GM23338 (cell line): ENCODE results near the gene NCOA6. TPM values are rescaled to one million over a fixed set of nuclear protein-coding genes. Genes with fewer than 3 reads are reported as not detected.
A peak's percentile ranks its signal among the peaks of the same experiment; 100 is the strongest.

ENCODE experiments used
- ATAC-seq: fragments of 200-7000 bp; cut with Tn5 transposase; 3 replicates; pipeline ENCODE4 v1.9.1; 2020
- DNase-seq: peaks from one replicate; pipeline ENCODE4 v3.0.0-alpha.2; 2015; ENCODE audit warnings: low spot score
- H2AFZ ChIP-seq: fragments of 200-600 bp; sonication (generic); 2 replicates; pipeline ENCODE4 v1.8.0; 2016; ENCODE audit warnings: antibody characterized with exemption, mild to moderate bottlenecking, moderate library complexity
- H3F3A ChIP-seq: fragments of 200-600 bp; sonication (generic); replicated peaks from 2 replicates; pipeline ENCODE4 v1.8.0; 2017; ENCODE audit warnings: antibody characterized with exemption, mixed run types, low read depth
- H3K27ac ChIP-seq: fragments of 200-600 bp; sonication (generic); 2 replicates; pipeline ENCODE4 v1.6.1; 2016; ENCODE audit warnings: low read depth
- H3K27me3 ChIP-seq: fragments of 200-600 bp; sonication (generic); 2 replicates; pipeline ENCODE4 v1.8.0; 2016; ENCODE audit warnings: mild to moderate bottlenecking, mixed run types, moderate library complexity; ENCODE audit not compliant: insufficient read depth
- H3K36me3 ChIP-seq: fragments of 200-600 bp; sonication (generic); 2 replicates; pipeline ENCODE4 v1.8.0; 2016; ENCODE audit warnings: mild to moderate bottlenecking; ENCODE audit not compliant: insufficient read depth
- H3K4me1 ChIP-seq: fragments of 200-600 bp; sonication (generic); 2 replicates; pipeline ENCODE4 v1.8.0; 2016; ENCODE audit warnings: mild to moderate bottlenecking, moderate library complexity; ENCODE audit not compliant: insufficient read depth
- H3K4me2 ChIP-seq: fragments of 200-600 bp; sonication (generic); 2 replicates; pipeline ENCODE4 v1.7.1; 2017; ENCODE audit warnings: mixed run types
- H3K4me3 ChIP-seq: fragments of 200-600 bp; sonication (generic); 2 replicates; pipeline ENCODE4 v1.6.1; 2016; ENCODE audit warnings: mixed run types
- H3K79me2 ChIP-seq: fragments of 200-600 bp; sonication (generic); replicated peaks from 2 replicates; pipeline ENCODE4 v1.8.0; 2017; ENCODE audit warnings: mild to moderate bottlenecking; ENCODE audit not compliant: insufficient read depth
- H3K9me2 ChIP-seq: fragments of 200-600 bp; sonication (generic); 2 replicates; pipeline ENCODE4 v1.8.0; 2017; ENCODE audit not compliant: insufficient read depth
- H4K20me1 ChIP-seq: fragments of 200-600 bp; sonication (generic); replicated peaks from 2 replicates; pipeline ENCODE4 v1.8.0; 2017; ENCODE audit warnings: mild to moderate bottlenecking; ENCODE audit not compliant: insufficient read depth
- H3K27ac Mint-ChIP-seq: 2 replicates; pipeline ENCODE4 v1.8.0; 2020; ENCODE audit warnings: inconsistent platforms, mild to moderate bottlenecking, moderate library complexity, mixed read lengths
- H3K27me3 Mint-ChIP-seq: 3 replicates; pipeline ENCODE4 v1.8.0; 2022; ENCODE audit warnings: low read depth, mild to moderate bottlenecking, moderate library complexity, mixed read lengths, inconsistent platforms; ENCODE audit not compliant: insufficient read depth, poor library complexity
- H3K36me3 Mint-ChIP-seq: 3 replicates; pipeline ENCODE4 v1.8.0; 2021; ENCODE audit warnings: low read depth, mild to moderate bottlenecking, inconsistent platforms, moderate library complexity, mixed read lengths
- H3K4me1 Mint-ChIP-seq: 3 replicates; pipeline ENCODE4 v1.8.0; 2020; ENCODE audit warnings: mild to moderate bottlenecking, inconsistent platforms, mixed read lengths
- H3K4me3 Mint-ChIP-seq: 3 replicates; pipeline ENCODE4 v1.8.0; 2021; ENCODE audit warnings: moderate library complexity, mild to moderate bottlenecking, inconsistent platforms, mixed read lengths
- H3K9me3 Mint-ChIP-seq: 3 replicates; pipeline ENCODE4 v1.8.0; 2020; ENCODE audit warnings: moderate library complexity, mild to moderate bottlenecking, inconsistent platforms, mixed read lengths
- CREB1 ChIP-seq: fragments of 250-450 bp; sonication (Bioruptor Pico); IDR thresholded peaks from 2 replicates; pipeline ENCODE4 v1.5.0; 2020; ENCODE audit warnings: low read depth, mild to moderate bottlenecking, moderate library complexity
- EZH2 ChIP-seq: fragments of 200-600 bp; sonication (generic); IDR thresholded peaks from one replicate; pipeline ENCODE4 v1.8.0; 2017; ENCODE audit warnings: antibody characterized with exemption, mild to moderate bottlenecking, low read depth; ENCODE audit not compliant: unreplicated experiment
- JUNB ChIP-seq: IDR thresholded peaks from one replicate; pipeline ENCODE4 v1.6.1; 2016; ENCODE audit warnings: antibody characterized with exemption; ENCODE audit not compliant: unreplicated experiment
- POLR2AphosphoS5 ChIP-seq: IDR thresholded peaks from 2 replicates; pipeline ENCODE4 v1.6.1; 2016; ENCODE audit warnings: antibody characterized with exemption, low read depth
- REST ChIP-seq: IDR thresholded peaks from one replicate; pipeline ENCODE4 v1.6.1; 2018; ENCODE audit warnings: antibody characterized with exemption; ENCODE audit not compliant: unreplicated experiment
- STAT1 ChIP-seq: IDR thresholded peaks from one replicate; pipeline ENCODE4 v1.6.1; 2016; ENCODE audit warnings: antibody characterized with exemption; ENCODE audit not compliant: unreplicated experiment
- polyA plus RNA-seq: library from polyadenylated mRNA; unstranded; fragments of >200 nt; fragmentation: Nextera tagmentation; extraction: Ambion mirVana; gene quantifications from 2 replicates; pipeline ENCODE4 v1.2.1, GENCODE V29; 2016
- total RNA-seq: library from RNA; depleted of rRNA; stranded (reverse); fragments of >200 nt; shearing (Covaris generic); gene quantifications from 2 replicates; pipeline ENCODE4 v1.2.3, GENCODE V29; 2014
- TF ChIP-seq, protein P1 (sequence below): IDR thresholded peaks from 2 replicates; pipeline ENCODE4 v1.6.1; 2016; ENCODE audit warnings: antibody characterized with exemption
- TF ChIP-seq, protein P2 (sequence below): fragments of 250-450 bp; sonication (Bioruptor Pico); IDR thresholded peaks from 2 replicates; pipeline ENCODE4 v1.5.0; 2020; ENCODE audit warnings: mild to moderate bottlenecking, moderate library complexity

The NCOA6 gene
- total and polyA plus RNA-seq, 2 experiments from 2014 or later = 10.6 to 17.4 TPM

DNA sequence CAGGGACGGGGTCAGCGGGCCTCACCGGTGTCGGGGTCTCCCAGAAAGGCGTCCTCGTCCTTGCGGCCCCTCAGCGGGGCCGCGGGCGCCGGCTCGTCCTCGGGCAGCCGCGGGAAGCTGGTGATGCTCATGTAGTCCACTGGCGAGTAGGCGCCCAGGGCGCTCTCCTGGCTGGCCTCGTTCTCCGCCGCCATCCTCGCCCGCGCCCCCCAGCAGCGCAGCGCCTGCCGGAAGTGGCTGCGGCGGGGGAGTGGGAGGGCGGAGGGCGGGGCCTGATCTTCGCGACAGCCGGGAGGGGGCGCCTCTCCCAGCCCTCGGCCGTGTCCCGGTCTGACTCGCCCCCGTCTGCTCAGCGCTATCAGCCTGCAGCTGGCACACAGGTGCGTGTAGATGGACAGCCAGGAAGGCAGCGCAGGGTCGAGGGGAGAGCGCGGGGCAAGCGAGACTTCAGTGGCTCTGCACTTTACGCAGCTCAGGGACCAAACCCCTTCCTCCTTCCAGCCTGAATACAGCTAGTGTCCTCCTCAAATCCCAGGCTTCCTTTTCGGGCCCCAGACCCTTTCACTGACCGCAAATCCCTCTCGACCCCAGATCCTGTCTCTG is 47.3 kb upstream of the NCOA6 start, which contains the start of gene GGT7 (continued):
- TF ChIP-seq CREB1 (CRISPR knock-in tag) = peak; percentile 32; the same call in 1 of the 2 replicates

- Histone ChIP-seq H2AFZ (peak overlapping the region; percentile 95), H3K27me3 (peaks cover 21% of the 10 kb centered on the region), H3K36me3 (no peaks in the 10 kb centered on the region), H3K4me3 (peak overlapping the region; percentile 94), H4K20me1 (peaks cover 3% of the 10 kb centered on the region; the same call in 1 of the 2 replicates), H3K9me2 (no peaks in the 10 kb centered on the region), H3K27ac (no peak overlapping the region), H3F3A (peaks cover 5% of the 10 kb centered on the region; the same call in 1 of the 2 replicates), H3K4me1 (peaks cover 20% of the 10 kb centered on the region), H3K4me2 (peak overlapping the region; percentile 99), H3K79me2 (peaks cover 12% of the 10 kb centered on the region; the same call in 1 of the 2 replicates)
- Mint-ChIP-seq H3K4me3 (peak overlapping the region; percentile 86), H3K27me3 (peaks cover 22% of the 10 kb centered on the region), H3K9me3 (no peaks in the 10 kb centered on the region), H3K36me3 (no peaks in the 10 kb centered on the region; the same call in 2 of the 3 replicates), H3K4me1 (peaks cover 33% of the 10 kb centered on the region), H3K27ac (no peak overlapping the region)
- ATAC-seq (no peak), DNase-seq (peak; percentile 20)
- TF ChIP-seq POLR2AphosphoS5 (no peak), EZH2 (no peak), REST (no peak), STAT1 (no peak), JUNB (no peak)
- TF ChIP-seq, protein P1, sequence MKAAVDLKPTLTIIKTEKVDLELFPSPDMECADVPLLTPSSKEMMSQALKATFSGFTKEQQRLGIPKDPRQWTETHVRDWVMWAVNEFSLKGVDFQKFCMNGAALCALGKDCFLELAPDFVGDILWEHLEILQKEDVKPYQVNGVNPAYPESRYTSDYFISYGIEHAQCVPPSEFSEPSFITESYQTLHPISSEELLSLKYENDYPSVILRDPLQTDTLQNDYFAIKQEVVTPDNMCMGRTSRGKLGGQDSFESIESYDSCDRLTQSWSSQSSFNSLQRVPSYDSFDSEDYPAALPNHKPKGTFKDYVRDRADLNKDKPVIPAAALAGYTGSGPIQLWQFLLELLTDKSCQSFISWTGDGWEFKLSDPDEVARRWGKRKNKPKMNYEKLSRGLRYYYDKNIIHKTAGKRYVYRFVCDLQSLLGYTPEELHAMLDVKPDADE = no peak
- TF ChIP-seq, protein P2, sequence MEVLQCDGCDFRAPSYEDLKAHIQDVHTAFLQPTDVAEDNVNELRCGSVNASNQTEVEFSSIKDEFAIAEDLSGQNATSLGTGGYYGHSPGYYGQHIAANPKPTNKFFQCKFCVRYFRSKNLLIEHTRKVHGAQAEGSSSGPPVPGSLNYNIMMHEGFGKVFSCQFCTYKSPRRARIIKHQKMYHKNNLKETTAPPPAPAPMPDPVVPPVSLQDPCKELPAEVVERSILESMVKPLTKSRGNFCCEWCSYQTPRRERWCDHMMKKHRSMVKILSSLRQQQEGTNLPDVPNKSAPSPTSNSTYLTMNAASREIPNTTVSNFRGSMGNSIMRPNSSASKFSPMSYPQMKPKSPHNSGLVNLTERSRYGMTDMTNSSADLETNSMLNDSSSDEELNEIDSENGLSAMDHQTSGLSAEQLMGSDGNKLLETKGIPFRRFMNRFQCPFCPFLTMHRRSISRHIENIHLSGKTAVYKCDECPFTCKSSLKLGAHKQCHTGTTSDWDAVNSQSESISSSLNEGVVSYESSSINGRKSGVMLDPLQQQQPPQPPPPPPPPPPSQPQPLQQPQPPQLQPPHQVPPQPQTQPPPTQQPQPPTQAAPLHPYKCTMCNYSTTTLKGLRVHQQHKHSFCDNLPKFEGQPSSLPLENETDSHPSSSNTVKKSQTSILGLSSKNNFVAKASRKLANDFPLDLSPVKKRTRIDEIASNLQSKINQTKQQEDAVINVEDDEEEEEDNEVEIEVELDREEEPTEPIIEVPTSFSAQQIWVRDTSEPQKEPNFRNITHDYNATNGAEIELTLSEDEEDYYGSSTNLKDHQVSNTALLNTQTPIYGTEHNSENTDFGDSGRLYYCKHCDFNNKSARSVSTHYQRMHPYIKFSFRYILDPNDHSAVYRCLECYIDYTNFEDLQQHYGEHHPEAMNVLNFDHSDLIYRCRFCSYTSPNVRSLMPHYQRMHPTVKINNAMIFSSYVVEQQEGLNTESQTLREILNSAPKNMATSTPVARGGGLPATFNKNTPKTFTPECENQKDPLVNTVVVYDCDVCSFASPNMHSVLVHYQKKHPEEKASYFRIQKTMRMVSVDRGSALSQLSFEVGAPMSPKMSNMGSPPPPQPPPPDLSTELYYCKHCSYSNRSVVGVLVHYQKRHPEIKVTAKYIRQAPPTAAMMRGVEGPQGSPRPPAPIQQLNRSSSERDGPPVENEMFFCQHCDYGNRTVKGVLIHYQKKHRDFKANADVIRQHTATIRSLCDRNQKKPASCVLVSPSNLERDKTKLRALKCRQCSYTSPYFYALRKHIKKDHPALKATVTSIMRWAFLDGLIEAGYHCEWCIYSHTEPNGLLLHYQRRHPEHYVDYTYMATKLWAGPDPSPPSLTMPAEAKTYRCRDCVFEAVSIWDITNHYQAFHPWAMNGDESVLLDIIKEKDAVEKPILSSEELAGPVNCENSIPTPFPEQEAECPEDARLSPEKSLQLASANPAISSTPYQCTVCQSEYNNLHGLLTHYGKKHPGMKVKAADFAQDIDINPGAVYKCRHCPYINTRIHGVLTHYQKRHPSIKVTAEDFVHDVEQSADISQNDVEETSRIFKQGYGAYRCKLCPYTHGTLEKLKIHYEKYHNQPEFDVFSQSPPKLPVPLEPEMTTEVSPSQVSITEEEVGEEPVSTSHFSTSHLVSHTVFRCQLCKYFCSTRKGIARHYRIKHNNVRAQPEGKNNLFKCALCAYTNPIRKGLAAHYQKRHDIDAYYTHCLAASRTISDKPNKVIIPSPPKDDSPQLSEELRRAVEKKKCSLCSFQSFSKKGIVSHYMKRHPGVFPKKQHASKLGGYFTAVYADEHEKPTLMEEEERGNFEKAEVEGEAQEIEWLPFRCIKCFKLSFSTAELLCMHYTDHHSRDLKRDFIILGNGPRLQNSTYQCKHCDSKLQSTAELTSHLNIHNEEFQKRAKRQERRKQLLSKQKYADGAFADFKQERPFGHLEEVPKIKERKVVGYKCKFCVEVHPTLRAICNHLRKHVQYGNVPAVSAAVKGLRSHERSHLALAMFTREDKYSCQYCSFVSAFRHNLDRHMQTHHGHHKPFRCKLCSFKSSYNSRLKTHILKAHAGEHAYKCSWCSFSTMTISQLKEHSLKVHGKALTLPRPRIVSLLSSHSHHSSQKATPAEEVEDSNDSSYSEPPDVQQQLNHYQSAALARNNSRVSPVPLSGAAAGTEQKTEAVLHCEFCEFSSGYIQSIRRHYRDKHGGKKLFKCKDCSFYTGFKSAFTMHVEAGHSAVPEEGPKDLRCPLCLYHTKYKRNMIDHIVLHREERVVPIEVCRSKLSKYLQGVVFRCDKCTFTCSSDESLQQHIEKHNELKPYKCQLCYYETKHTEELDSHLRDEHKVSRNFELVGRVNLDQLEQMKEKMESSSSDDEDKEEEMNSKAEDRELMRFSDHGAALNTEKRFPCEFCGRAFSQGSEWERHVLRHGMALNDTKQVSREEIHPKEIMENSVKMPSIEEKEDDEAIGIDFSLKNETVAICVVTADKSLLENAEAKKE (CRISPR knock-in tag) = peak; percentile 29; the same call in 1 of the 2 replicates
Observed at GRCh38 chr20:34871966-34872621, 46.6 kb upstream of the NCOA6 start.
